ENCODE data around the gene ALG9. TPM values are rescaled to one million over a fixed set of nuclear protein-coding genes. Genes with fewer than 3 reads are reported as not detected.

ALG9 gene
- total RNA-seq, 4 donors from 2014 or later: 10.3 to 22.5 (median 14.9) TPM

GRCh38 chr11:111833524-111833923 lies 37.9 kb downstream of the ALG9 start:
- Histone ChIP-seq H3K4me1 (peaks cover 29 to 44% of the 10 kb centered on the region in 2 donors), H3K27ac (peak overlapping the region in 1 of 4 donors; percentile 69), H3K36me3 (peaks cover 0 to 4% of the 10 kb centered on the region in 2 donors), H3K9me3 (no peaks in the 10 kb centered on the region), H3K27me3 (no peaks in the 10 kb centered on the region), H3K4me3 (no peak overlapping the region)
- no peak for ATAC-seq
- intact Hi-C loops (cut with DNase I; ENCODE audit: low total_unique reads): no loop called here
- TF ChIP-seq CTCF (IDR thresholded peaks at IDR 0.05 in 4 of 5, conservative IDR thresholded peaks at IDR 0.05 in 1 of 5) (no peak), POLR2A (IDR thresholded peaks at IDR 0.05) (no peak)
- no peak for DNase-seq
- in situ Hi-C loops (cut with MboI; ENCODE audit: low sequenced_read_pairs in 4 of 4): no loop called here

GRCh38 chr11:111829185-111829968 lies 42.0 kb downstream of the ALG9 start:
- no peak overlapping the region for H3K4me3 ChIP-seq
- in situ Hi-C loops (cut with MboI; ENCODE audit: low sequenced_read_pairs in 4 of 4): no loop called here
- no peak for ATAC-seq
- no peak for TF ChIP-seq POLR2A (IDR thresholded peaks at IDR 0.05)
- no peak for TF ChIP-seq CTCF (IDR thresholded peaks at IDR 0.05 in 4 of 5, conservative IDR thresholded peaks at IDR 0.05 in 1 of 5)
- no peak for DNase-seq
- H3K27me3 ChIP-seq: no peaks in the 10 kb centered on the region
- H3K4me1 ChIP-seq: peaks cover 17 to 42% of the 10 kb centered on the region in 2 donors
- no peaks in the 10 kb centered on the region for H3K36me3 ChIP-seq
- intact Hi-C loops (cut with DNase I; ENCODE audit: low total_unique reads): loop anchor here (5.0 kb wide), 1 partner anchor 97 kb away; no protein-coding TSS in a partner anchor
- no peaks in the 10 kb centered on the region for H3K9me3 ChIP-seq
- peak overlapping the region in 3 of 4 donors; percentile 6 to 89 (median 67) for H3K27ac ChIP-seq

- Histone ChIP-seq H3K4me1 (peaks cover 26 to 44% of the 10 kb centered on the region in 2 donors), H3K27me3 (no peaks in the 10 kb centered on the region), H3K36me3 (no peaks in the 10 kb centered on the region), H3K9me3 (no peaks in the 10 kb centered on the region), H3K4me3 (peak overlapping the region in 2 of 4 donors; percentile 2 to 3), H3K27ac (peak overlapping the region; percentile 67 to 89 (median 80))
- peak; percentile 94 to 96 for ATAC-seq
- DNase-seq: no peak
- in situ Hi-C loops (cut with MboI; ENCODE audit: low sequenced_read_pairs in 4 of 4): no loop called here
- intact Hi-C loops (cut with DNase I; ENCODE audit: low total_unique reads): loop anchor here (5.0 kb wide), 1 partner anchor 94 kb away; no protein-coding TSS in a partner anchor
- TF ChIP-seq CTCF (IDR thresholded peaks at IDR 0.05 in 4 of 5, conservative IDR thresholded peaks at IDR 0.05 in 1 of 5): no peak
- no peak for TF ChIP-seq POLR2A (IDR thresholded peaks at IDR 0.05)
These were observed 44.9 kb downstream of the ALG9 start for GRCh38 chr11:111826322-111826950.

- ATAC-seq: no peak
- Histone ChIP-seq H3K4me1 (peaks cover 45 to 61% of the 10 kb centered on the region in 2 donors), H3K27ac (peak overlapping the region; percentile 1 to 29 (median 22)), H3K9me3 (no peaks in the 10 kb centered on the region), H3K4me3 (no peak overlapping the region), H3K27me3 (no peaks in the 10 kb centered on the region), H3K36me3 (no peaks in the 10 kb centered on the region)
- no peak for TF ChIP-seq CTCF (IDR thresholded peaks at IDR 0.05 in 4 of 5, conservative IDR thresholded peaks at IDR 0.05 in 1 of 5)
- no peak for TF ChIP-seq POLR2A (IDR thresholded peaks at IDR 0.05)
- in situ Hi-C loops (cut with MboI; ENCODE audit: low sequenced_read_pairs in 4 of 4) (no loop called here), intact Hi-C loops (cut with DNase I; ENCODE audit: low total_unique reads) (no loop called here)
- DNase-seq: no peak
These were observed 47.8 kb downstream of the ALG9 start for GRCh38 chr11:111823629-111824028.
